K562 (cell line): ENCODE data around the gene PRMT5. TPM values are rescaled to one million over a fixed set of nuclear protein-coding genes. Genes with fewer than 3 reads are reported as not detected.

Source experiments
- ATAC-seq: fragments of 200-7000 bp; cut with Tn5 transposase; 3 replicates; pipeline ENCODE4 v1.9.1; 2020; ENCODE audit warnings: moderate library complexity
- BruUV-seq: library from RNA; stranded (reverse); fragments of 400-500 nt; replicated peaks from 2 replicates; lab custom pipeline; 2021; lab: Mats Ljungman, UMichigan
- CTCF ChIA-PET: fragments of 300-600 bp; formaldehyde crosslinking; extraction: SDS; loops from one replicate; lab custom pipeline; 2021; ENCODE audit warnings: low intra/inter-chr PET ratio; lab: Yijun Ruan, JAX
- POLR2A ChIA-PET: fragments of 300-600, 350-650 bp; sonication (Branson Sonifier 250); formaldehyde crosslinking; extraction: SDS; loops from one replicate; lab custom pipeline; 2021; ENCODE audit warnings: antibody characterized with exemption, inconsistent platforms; lab: Yijun Ruan, JAX
- DNase-seq, 4 experiments: peaks; one replicate each; pipeline versions ENCODE4 v3.0.0 to v3.0.0-alpha.2; 2011 to 2018; ENCODE audit warnings: low spot score in 3 of 4, mixed read lengths in 3 of 4; ENCODE audit errors: extremely low read depth in 1 of 4
- FAIRE-seq: peaks from 2 replicates; lab custom pipeline; 2011; peaks lifted over from hg19 to GRCh38; lab: Jason Lieb, UNC
- H2AFZ ChIP-seq: 2 replicates; pipeline ENCODE4 v1.6.0; 2011; ENCODE audit warnings: low read depth, low read length, control low read depth, inconsistent platforms
- H3K27ac ChIP-seq: fragments of 200-600 bp; 3 replicates; pipeline ENCODE4 v1.8.0; 2011; ENCODE audit warnings: low read depth, mild to moderate bottlenecking, control low read depth, inconsistent platforms, low read length, moderate library complexity, mixed read lengths; ENCODE audit errors: extremely low read depth
- H3K27me3 ChIP-seq, 2 experiments: fragments of 300-600 bp in 1 of 2; 2 replicates in 1 of 2; 3 replicates in 1 of 2; pipeline versions ENCODE4 v1.6.0 to v1.8.0; 2011; ENCODE audit warnings: inconsistent platforms in 2 of 2, low read length in 2 of 2, mild to moderate bottlenecking in 1 of 2, mixed read lengths in 1 of 2, moderate library complexity in 1 of 2; ENCODE audit not compliant: control insufficient read depth in 2 of 2, insufficient read depth in 2 of 2
- H3K36me3 ChIP-seq: fragments of 300-600 bp; 3 replicates; pipeline ENCODE4 v1.8.0; 2011; ENCODE audit warnings: mild to moderate bottlenecking, low read length, inconsistent platforms; ENCODE audit not compliant: control insufficient read depth, insufficient read depth
- H3K4me1 ChIP-seq, 2 experiments: fragments of 200-600 bp in 1 of 2; replicated peaks in 1 of 2; 2 replicates in 1 of 2; 3 replicates in 1 of 2; pipeline versions ENCODE4 v1.5.1 to v1.8.0; 2011; ENCODE audit warnings: inconsistent platforms in 2 of 2, low read length in 2 of 2, mild to moderate bottlenecking in 1 of 2, mixed read lengths in 1 of 2, moderate library complexity in 1 of 2; ENCODE audit not compliant: control insufficient read depth in 2 of 2, insufficient read depth in 2 of 2
- H3K4me2 ChIP-seq: 2 replicates; pipeline ENCODE4 v1.6.1; 2011; ENCODE audit warnings: low read length, control low read depth, inconsistent platforms, mixed read lengths; ENCODE audit not compliant: insufficient read depth
- H3K4me3 ChIP-seq: fragments of 200-600 bp; sonication (generic), shearing (Covaris generic); 2 replicates; pipeline ENCODE4 v1.5.1; 2016; ENCODE audit warnings: control low read depth, inconsistent platforms
- H3K79me2 ChIP-seq: fragments of 200-600 bp; 3 replicates; pipeline ENCODE4 v1.8.0; 2011; ENCODE audit warnings: low read length, inconsistent platforms; ENCODE audit not compliant: control insufficient read depth, insufficient read depth
- H3K9ac ChIP-seq, 2 experiments: 2 replicates each; pipeline versions ENCODE4 v1.6.0 to v1.6.1; 2011; ENCODE audit warnings: low read depth in 2 of 2, low read length in 2 of 2, control low read depth in 1 of 2, inconsistent platforms in 1 of 2, mild to moderate bottlenecking in 1 of 2, mixed read lengths in 1 of 2; ENCODE audit not compliant: insufficient read depth in 1 of 2
- H3K9me1 ChIP-seq: one replicate; pipeline ENCODE4 v1.6.0; 2011; ENCODE audit warnings: inconsistent platforms, mild to moderate bottlenecking, low read length, moderate library complexity; ENCODE audit not compliant: control insufficient read depth, insufficient read depth
- H3K9me3 ChIP-seq: replicated peaks from 2 replicates; pipeline ENCODE4 v1.5.1; 2011; ENCODE audit warnings: low read depth, low read length, inconsistent platforms; ENCODE audit not compliant: control insufficient read depth, insufficient read depth
- H4K20me1 ChIP-seq: replicated peaks from 2 replicates; pipeline ENCODE4 v1.6.1; 2011; ENCODE audit warnings: low read length, inconsistent platforms, mixed read lengths; ENCODE audit not compliant: control insufficient read depth, insufficient read depth
- ATF3 ChIP-seq, 2 experiments: fragments of 450-650 bp in 1 of 2; sonication (generic) in 1 of 2; formaldehyde crosslinking in 1 of 2; IDR thresholded peaks in 1 of 2; conservative IDR thresholded peaks in 1 of 2; 2 replicates each; pipeline versions ENCODE4 v1.6.1 to v1.8.1; 2016 to 2023; ENCODE audit warnings: mild to moderate bottlenecking in 2 of 2, moderate library complexity in 2 of 2, inconsistent platforms in 1 of 2, missing genetic modification reagents in 1 of 2
- BRF1 ChIP-seq: IDR thresholded peaks from 3 replicates; pipeline ENCODE4 v1.6.1; 2011; ENCODE audit warnings: borderline replicate concordance, mild to moderate bottlenecking; ENCODE audit not compliant: insufficient read length; ENCODE audit errors: extremely low read depth
- CC2D1A ChIP-seq: fragments of 450-650 bp; IDR thresholded peaks from 2 replicates; pipeline ENCODE4 v1.6.1; 2017; ENCODE audit warnings: mild to moderate bottlenecking
- DPF2 ChIP-seq: fragments of 450-650 bp; IDR thresholded peaks from 2 replicates; pipeline ENCODE4 v1.6.1; 2016
- ERF ChIP-seq: fragments of 450-650 bp; formaldehyde crosslinking; IDR thresholded peaks from 2 replicates; pipeline ENCODE4 v1.4.0; 2020; ENCODE audit warnings: mild to moderate bottlenecking, mixed read lengths
- HDAC3 ChIP-seq: fragments of 450-650 bp; IDR thresholded peaks from 2 replicates; pipeline ENCODE4 v1.6.1; 2018; ENCODE audit warnings: borderline replicate concordance, mild to moderate bottlenecking, moderate library complexity; ENCODE audit not compliant: partially characterized antibody
- MAFK ChIP-seq: IDR thresholded peaks from 2 replicates; pipeline ENCODE4 v1.6.1; 2011; ENCODE audit warnings: low read length, improper control_type of control experiment
- POLR2A ChIP-seq: fragments of 450-650 bp; conservative IDR thresholded peaks from 2 replicates; pipeline ENCODE4 v1.6.1; 2016
- PPARD ChIP-seq: fragments of 250-450 bp; sonication (Bioruptor Pico); IDR thresholded peaks from 2 replicates; pipeline ENCODE4 v1.8.0; 2022; ENCODE audit warnings: inconsistent platforms, mild to moderate bottlenecking, moderate library complexity
- RBM39 ChIP-seq: fragments of 200-400 bp; formaldehyde crosslinking; optimal IDR thresholded peaks from 2 replicates; pipeline ENCODE3; 2018; ENCODE audit warnings: low read depth, low read length
- SAFB2 ChIP-seq: fragments of 200-400 bp; formaldehyde crosslinking; IDR thresholded peaks from 2 replicates; pipeline ENCODE4 v1.6.1; 2018; ENCODE audit warnings: borderline replicate concordance, low read length, low read depth, moderate library complexity; ENCODE audit not compliant: severe bottlenecking
- SRSF9 ChIP-seq: fragments of 200-400 bp; formaldehyde crosslinking; IDR thresholded peaks from 2 replicates; pipeline ENCODE4 v1.6.1; 2017; ENCODE audit warnings: low read depth, low read length, borderline replicate concordance
- TCF15 ChIP-seq: fragments of 250-450 bp; sonication (Bioruptor Pico); IDR thresholded peaks from 2 replicates; pipeline ENCODE4 v1.8.0; 2022; ENCODE audit warnings: moderate library complexity, mild to moderate bottlenecking, inconsistent platforms
- TSC22D4 ChIP-seq: fragments of 450-650 bp; IDR thresholded peaks from 2 replicates; pipeline ENCODE4 v1.6.1; 2016; ENCODE audit warnings: missing genetic modification characterization, missing biosample characterization, control low read depth
- ZFP1 ChIP-seq: fragments of 450-650 bp; formaldehyde crosslinking; IDR thresholded peaks from 2 replicates; pipeline ENCODE4 v1.4.0; 2020; ENCODE audit warnings: mild to moderate bottlenecking, mixed read lengths
- ZKSCAN3 ChIP-seq: fragments of 250-450 bp; sonication (Bioruptor Pico); IDR thresholded peaks from 2 replicates; pipeline ENCODE4 v1.4.0; 2020
- ZNF197 ChIP-seq: fragments of 200-800 bp; sonication (Bioruptor generic); IDR thresholded peaks from 2 replicates; pipeline ENCODE4 v1.6.1; 2016; ENCODE audit warnings: low read depth, missing genetic modification characterization, missing compliant biosample characterization
- ZNF253 ChIP-seq: fragments of 250-450 bp; sonication (Bioruptor Pico); conservative IDR thresholded peaks from 2 replicates; pipeline ENCODE4 v1.6.1; 2021; ENCODE audit warnings: mild to moderate bottlenecking
- WGBS: fragments of 100-300 bp; shearing (Covaris generic); methylation state at CpG from one replicate; pipeline ENCODE4 v1.1.6; 2016; ENCODE audit warnings: low coverage, mixed read lengths; ENCODE audit not compliant: insufficient coverage; ENCODE audit errors: missing lambda C conversion rate; 5-methylcytosine and 5-hydroxymethylcytosine counted together
- in situ Hi-C: fragments of 300-500 bp; cut with MboI; formaldehyde crosslinking; loops from 4 replicates; pipeline ENCODE4 v1.15.0; 2018; ENCODE audit warnings: inconsistent platforms, mixed read lengths
- intact Hi-C: fragments of 100-400 bp; cut with micrococcal nuclease; formaldehyde crosslinking; loops from 2 replicates; pipeline ENCODE4 v1.14.2; 2022
- polyA plus RNA-seq, 8 experiments: library from polyadenylated mRNA; depleted of rRNA in 4 of 8; stranded (reverse) in 5 of 8; unstranded in 3 of 8; fragments of >200 nt; fragmentation: Nextera tagmentation in 2 of 8; fragmentation: Illumina TruSeq in 1 of 8; extraction: Ambion mirVana in 2 of 8; extraction: Trizol in 1 of 8; gene quantifications; 2 replicates each; pipeline versions ENCODE4 v1.2.1 to v1.2.3, GENCODE V29; 2011 to 2014; ENCODE audit warnings: inconsistent platforms in 1 of 8, missing spikeins in 1 of 8
- total RNA-seq, 7 experiments: library from RNA; depleted of rRNA in 6 of 7; stranded (reverse); fragments of >200 nt in 6 of 7; fragmentation: Illumina TruSeq in 2 of 7; extraction: Trizol in 2 of 7; gene quantifications; 2 replicates each; pipeline versions ENCODE4 v1.2.1 to v1.2.3, GENCODE V29; 2011 to 2021; ENCODE audit warnings: low replicate concordance in 1 of 7
- TF ChIP-seq, protein P1 (sequence below): fragments of 450-650 bp; IDR thresholded peaks from 2 replicates; pipeline ENCODE4 v1.6.1; 2016; ENCODE audit warnings: missing biosample characterization, missing genetic modification characterization
- TF ChIP-seq, protein P2 (sequence below), 2 experiments: fragments of 450-650 bp; conservative IDR thresholded peaks; 2 replicates each; pipeline ENCODE4 v1.6.1; 2017; ENCODE audit warnings: mild to moderate bottlenecking in 2 of 2, moderate library complexity in 2 of 2

The PRMT5 gene
- total and polyA plus RNA-seq, 9 of the 15 experiments (the other 6 are each of a cell fraction or from before 2014, with no cell fraction given): 114 to 552 (median 222) TPM

- Histone ChIP-seq H3K36me3 (peaks cover 20% of the 10 kb centered on the region; the same call in 2 of the 3 replicates), H3K9me1 (no peaks in the 10 kb centered on the region), H3K4me1 (peaks cover 13 to 26% of the 10 kb centered on the region in 2 experiments), H3K9me3 (no peaks in the 10 kb centered on the region), H4K20me1 (no peaks in the 10 kb centered on the region), H2AFZ (peak overlapping the region; percentile 97), H3K9ac (peak overlapping the region in 1 of 2 experiments; percentile 87; a peak in 3 of 4 replicates), H3K27ac (peak overlapping the region; percentile 98), H3K27me3 (no peaks in the 10 kb centered on the region), H3K79me2 (peaks cover 15% of the 10 kb centered on the region), H3K4me3 (peak overlapping the region; percentile 87), H3K4me2 (peak overlapping the region; percentile 95)
- ChIA-PET CTCF (interaction anchor here (0.9 kb wide), 1 partner anchor 48 kb away, joined by 5 read pairs; no protein-coding TSS in a partner anchor), POLR2A (interaction anchor here (0.7 to 5.1 kb wide), 12 partner anchors 9 to 419 kb away, joined by 3 to 60 read pairs (median 3); partner anchors contain the start of genes OXA1L, RBM23 and REM2)
- intact Hi-C loops (loop anchor here (1.0 to 5.0 kb wide), 3 partner anchors 16 to 49 kb away; partner anchors contain the start of gene RBM23), in situ Hi-C loops (no loop called here)
- peak; percentile 42 for ATAC-seq
- no peak for DNase-seq
- no TSS peak for BruUV-seq
- no peak for FAIRE-seq
- 0% methylated on average over 1 of the region's 1 CpG for WGBS
- TF ChIP-seq POLR2A (no peak), PPARD (CRISPR knock-in tag) (no peak), CC2D1A (no peak), ZNF253 (CRISPR knock-in tag) (no peak), SAFB2 (no peak), ZFP1 (CRISPR knock-in tag) (no peak), HDAC3 (peak; percentile 41), ATF3 (IDR thresholded peaks at IDR 0.05) (no peak), ATF3 (CRISPR knock-in tag; conservative IDR thresholded peaks at IDR 0.05) (no peak), RBM39 (no peak), MAFK (no peak), SRSF9 (no peak), DPF2 (0 out of 2 replicates have a peak, but pooled peaks have one; percentile 60), ERF (CRISPR knock-in tag) (no peak), ZNF197 (no peak), TCF15 (no peak), BRF1 (no peak), ZKSCAN3 (CRISPR knock-in tag) (no peak), TSC22D4 (tag) (no peak)
- TF ChIP-seq, protein P1, sequence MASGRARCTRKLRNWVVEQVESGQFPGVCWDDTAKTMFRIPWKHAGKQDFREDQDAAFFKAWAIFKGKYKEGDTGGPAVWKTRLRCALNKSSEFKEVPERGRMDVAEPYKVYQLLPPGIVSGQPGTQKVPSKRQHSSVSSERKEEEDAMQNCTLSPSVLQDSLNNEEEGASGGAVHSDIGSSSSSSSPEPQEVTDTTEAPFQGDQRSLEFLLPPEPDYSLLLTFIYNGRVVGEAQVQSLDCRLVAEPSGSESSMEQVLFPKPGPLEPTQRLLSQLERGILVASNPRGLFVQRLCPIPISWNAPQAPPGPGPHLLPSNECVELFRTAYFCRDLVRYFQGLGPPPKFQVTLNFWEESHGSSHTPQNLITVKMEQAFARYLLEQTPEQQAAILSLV: no peak
- TF ChIP-seq, protein P2, sequence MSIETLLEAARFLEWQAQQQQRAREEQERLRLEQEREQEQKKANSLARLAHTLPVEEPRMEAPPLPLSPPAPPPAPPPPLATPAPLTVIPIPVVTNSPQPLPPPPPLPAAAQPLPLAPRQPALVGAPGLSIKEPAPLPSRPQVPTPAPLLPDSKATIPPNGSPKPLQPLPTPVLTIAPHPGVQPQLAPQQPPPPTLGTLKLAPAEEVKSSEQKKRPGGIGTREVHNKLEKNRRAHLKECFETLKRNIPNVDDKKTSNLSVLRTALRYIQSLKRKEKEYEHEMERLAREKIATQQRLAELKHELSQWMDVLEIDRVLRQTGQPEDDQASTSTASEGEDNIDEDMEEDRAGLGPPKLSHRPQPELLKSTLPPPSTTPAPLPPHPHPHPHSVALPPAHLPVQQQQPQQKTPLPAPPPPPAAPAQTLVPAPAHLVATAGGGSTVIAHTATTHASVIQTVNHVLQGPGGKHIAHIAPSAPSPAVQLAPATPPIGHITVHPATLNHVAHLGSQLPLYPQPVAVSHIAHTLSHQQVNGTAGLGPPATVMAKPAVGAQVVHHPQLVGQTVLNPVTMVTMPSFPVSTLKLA (conservative IDR thresholded peaks at IDR 0.05): 0 out of 4 replicates have a peak, but pooled peaks of 1 of the 2 experiments have one; percentile 47
Observed at GRCh38 chr14:22870811-22871223, 58.4 kb downstream of the PRMT5 start.
